ENCODE results near the gene LLCFC1. TPM values are rescaled to one million over a fixed set of nuclear protein-coding genes. Genes with fewer than 3 reads are reported as not detected.

Gene LLCFC1
- total RNA-seq, 2 experiments from 2014 or later: not detected

GRCh38 chr7:142932386-142933091 lies 6.7 kb upstream of the LLCFC1 start:
- ChIA-PET POLR2A (interaction anchor here (0.5 to 0.6 kb wide), 2 partner anchors 39 to 868 kb away, joined by 3 read pairs; no protein-coding TSS in a partner anchor), CTCF (interaction anchor here (0.9 kb wide), 1 partner anchor 10 kb away, joined by 3 read pairs; no protein-coding TSS in a partner anchor)
- ATAC-seq: no peak
- Mint-ChIP-seq H3K4me3 (no peak overlapping the region), H3K9me3 (no peaks in the 10 kb centered on the region), H3K27me3 (no peaks in the 10 kb centered on the region), H3K36me3 (ENCODE audit: low read depth) (no peaks in the 10 kb centered on the region), H3K4me1 (ENCODE audit: low read depth) (no peaks in the 10 kb centered on the region), H3K27ac (no peak overlapping the region)
- TF ChIP-seq CTCF (IDR thresholded peaks at IDR 0.05): no peak
- no peak for DNase-seq
- intact Hi-C loops (cut with micrococcal nuclease): no loop called here

DNA sequence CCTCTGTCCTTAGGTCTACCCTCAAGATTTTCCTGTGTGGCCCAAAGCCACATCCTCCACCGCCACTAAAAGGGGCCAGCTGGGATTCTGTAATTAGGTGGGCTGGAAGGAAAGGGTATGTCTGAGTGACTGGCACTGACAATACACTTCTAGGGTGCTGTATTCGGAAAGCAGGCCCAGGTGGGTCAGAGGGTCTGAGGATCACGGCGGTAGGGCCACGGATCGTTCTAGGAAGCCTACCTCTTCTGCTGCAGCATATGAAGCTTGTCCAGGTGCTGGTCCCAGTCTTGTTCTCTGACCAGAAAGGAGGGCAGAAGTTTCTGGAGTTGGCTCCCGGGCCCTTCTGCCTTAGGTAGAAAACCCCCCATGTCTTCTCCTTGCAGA lies 6.2 kb upstream of the LLCFC1 start:
- no peaks in the 10 kb centered on the region for H3K9me3 Mint-ChIP-seq
- POLR2A ChIA-PET: interaction anchor here (0.6 kb wide), 1 partner anchor 869 kb away, joined by 3 read pairs; no protein-coding TSS in a partner anchor
- CTCF ChIA-PET: interaction anchor here (1.2 kb wide), 1 partner anchor 13 kb away, joined by 3 read pairs; no protein-coding TSS in a partner anchor
- no peaks in the 10 kb centered on the region for H3K4me1 Mint-ChIP-seq (ENCODE audit: low read depth)
- ATAC-seq (no peak), DNase-seq (no peak)
- H3K4me3 Mint-ChIP-seq: no peak overlapping the region
- intact Hi-C loops (cut with micrococcal nuclease): no loop called here
- no peaks in the 10 kb centered on the region for H3K36me3 Mint-ChIP-seq (ENCODE audit: low read depth)
- H3K27me3 Mint-ChIP-seq: no peaks in the 10 kb centered on the region
- no peak for TF ChIP-seq CTCF (IDR thresholded peaks at IDR 0.05)
- H3K27ac Mint-ChIP-seq: no peak overlapping the region

- Mint-ChIP-seq H3K27ac (no peak within 1 kb of the TSS), H3K4me3 (no peak within 1 kb of the TSS), H3K27me3 (no peaks in the 10 kb centered on the region), H3K36me3 (ENCODE audit: low read depth) (no peaks in the 10 kb centered on the region), H3K9me3 (no peaks in the 10 kb centered on the region), H3K4me1 (ENCODE audit: low read depth) (no peaks in the 10 kb centered on the region)
- no peak for TF ChIP-seq CTCF (IDR thresholded peaks at IDR 0.05)
- ChIA-PET POLR2A (interaction anchor here (0.6 kb wide), 2 partner anchors 22 to 869 kb away, joined by 3 read pairs; no protein-coding TSS in a partner anchor), CTCF (interaction anchor here (1.2 kb wide), 1 partner anchor 12 kb away, joined by 3 read pairs; no protein-coding TSS in a partner anchor)
- intact Hi-C loops (cut with micrococcal nuclease): no loop called here
- ATAC-seq (no peak), DNase-seq (no peak)
Measured at GRCh38 chr7:142933624-142934023, 5.7 kb upstream of the LLCFC1 start, which contains the start of gene TRPV5. Gene TRPV5 (minus strand): TSS chr7:142933746. CDS start chr7:142933459, 287 bp downstream.

- DNase-seq (no peak), ATAC-seq (no peak)
- ChIA-PET CTCF (interaction anchor here (1.2 kb wide), 1 partner anchor 12 kb away, joined by 3 read pairs; no protein-coding TSS in a partner anchor), POLR2A (interaction anchor here (0.6 kb wide), 1 partner anchor 21 kb away, joined by 3 read pairs; no protein-coding TSS in a partner anchor)
- H3K27ac Mint-ChIP-seq: no peak overlapping the region
- intact Hi-C loops (cut with micrococcal nuclease): no loop called here
- TF ChIP-seq CTCF (IDR thresholded peaks at IDR 0.05): no peak
- H3K9me3 Mint-ChIP-seq: no peaks in the 10 kb centered on the region
- H3K4me1 Mint-ChIP-seq (ENCODE audit: low read depth): no peaks in the 10 kb centered on the region
- no peaks in the 10 kb centered on the region for H3K27me3 Mint-ChIP-seq
- no peaks in the 10 kb centered on the region for H3K36me3 Mint-ChIP-seq (ENCODE audit: low read depth)
- no peak overlapping the region for H3K4me3 Mint-ChIP-seq
Measured at GRCh38 chr7:142934056-142934455, 5.2 kb upstream of the LLCFC1 start.

GRCh38 chr7:142935941-142936565 lies 3.2 kb upstream of the LLCFC1 start:
- POLR2A ChIA-PET: no interaction called here
- no peak for TF ChIP-seq CTCF (IDR thresholded peaks at IDR 0.05)
- Mint-ChIP-seq H3K36me3 (ENCODE audit: low read depth) (no peaks in the 10 kb centered on the region), H3K4me3 (no peak overlapping the region), H3K27me3 (no peaks in the 10 kb centered on the region), H3K4me1 (ENCODE audit: low read depth) (no peaks in the 10 kb centered on the region), H3K27ac (no peak overlapping the region), H3K9me3 (no peaks in the 10 kb centered on the region)
- DNase-seq: no peak
- intact Hi-C loops (cut with micrococcal nuclease): no loop called here
- CTCF ChIA-PET: interaction anchor here (1.2 kb wide), 1 partner anchor 279 kb away, joined by 3 read pairs; no protein-coding TSS in a partner anchor
- ATAC-seq: no peak
